Measurements from ENCODE around the gene EEFSEC.

DNA sequence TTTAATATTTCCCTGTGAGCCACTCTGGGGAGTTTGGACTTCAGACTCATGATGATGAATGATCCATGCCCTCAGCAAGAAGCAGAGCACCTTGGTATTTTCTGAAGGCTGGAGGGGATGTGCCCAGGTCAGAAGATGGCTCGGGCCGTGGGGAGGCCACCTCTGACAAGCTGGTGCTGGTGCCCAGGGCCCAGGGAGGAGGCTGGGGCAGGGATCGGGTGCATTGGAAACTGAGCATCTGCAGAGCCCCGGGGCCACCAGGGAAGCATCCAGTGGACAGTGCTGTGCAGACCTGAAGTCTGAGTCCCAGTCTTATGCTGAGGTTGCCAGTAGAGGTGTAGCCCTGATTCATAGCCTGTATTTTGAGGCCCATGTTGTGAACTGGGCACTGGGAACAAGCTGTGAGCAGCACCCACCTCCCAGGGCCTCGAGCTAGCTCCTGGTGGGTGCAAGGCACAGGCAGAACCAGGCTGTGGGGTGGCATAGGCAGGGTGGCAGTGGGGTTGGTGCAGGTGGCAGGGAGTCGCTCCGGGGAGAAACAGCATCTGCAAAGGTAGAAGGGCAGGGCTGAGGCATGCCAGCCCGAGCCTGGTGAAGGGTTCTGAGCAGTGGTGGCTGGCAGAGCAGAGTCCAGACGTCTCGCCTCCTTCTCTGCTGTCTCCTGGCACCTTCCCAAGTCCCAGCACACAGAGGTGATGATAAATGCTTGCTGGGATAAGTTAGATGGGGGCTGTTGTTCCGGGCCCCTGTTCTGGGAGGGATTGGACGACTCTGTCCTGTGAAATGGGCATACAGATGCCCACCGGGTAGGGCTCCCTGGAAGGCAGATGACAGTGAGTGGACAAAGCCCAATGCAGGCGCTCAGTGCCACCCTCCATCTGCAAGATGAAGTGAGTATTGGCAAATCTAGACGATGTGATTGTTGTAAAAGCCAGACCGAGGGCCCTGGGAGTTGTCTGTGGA is 302.8 kb downstream of the EEFSEC start:
- TF ChIP-seq, protein P1, sequence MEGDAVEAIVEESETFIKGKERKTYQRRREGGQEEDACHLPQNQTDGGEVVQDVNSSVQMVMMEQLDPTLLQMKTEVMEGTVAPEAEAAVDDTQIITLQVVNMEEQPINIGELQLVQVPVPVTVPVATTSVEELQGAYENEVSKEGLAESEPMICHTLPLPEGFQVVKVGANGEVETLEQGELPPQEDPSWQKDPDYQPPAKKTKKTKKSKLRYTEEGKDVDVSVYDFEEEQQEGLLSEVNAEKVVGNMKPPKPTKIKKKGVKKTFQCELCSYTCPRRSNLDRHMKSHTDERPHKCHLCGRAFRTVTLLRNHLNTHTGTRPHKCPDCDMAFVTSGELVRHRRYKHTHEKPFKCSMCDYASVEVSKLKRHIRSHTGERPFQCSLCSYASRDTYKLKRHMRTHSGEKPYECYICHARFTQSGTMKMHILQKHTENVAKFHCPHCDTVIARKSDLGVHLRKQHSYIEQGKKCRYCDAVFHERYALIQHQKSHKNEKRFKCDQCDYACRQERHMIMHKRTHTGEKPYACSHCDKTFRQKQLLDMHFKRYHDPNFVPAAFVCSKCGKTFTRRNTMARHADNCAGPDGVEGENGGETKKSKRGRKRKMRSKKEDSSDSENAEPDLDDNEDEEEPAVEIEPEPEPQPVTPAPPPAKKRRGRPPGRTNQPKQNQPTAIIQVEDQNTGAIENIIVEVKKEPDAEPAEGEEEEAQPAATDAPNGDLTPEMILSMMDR (conservative IDR thresholded peaks at IDR 0.05; ENCODE audit: low read depth, low read length) = no peak
- TF ChIP-seq EZH2 (IDR thresholded peaks at IDR 0.05; ENCODE audit: low read length, unreplicated experiment) = no peak

Measured in PC-3 (cell line).